ENCODE data around the gene NENF.

DNA sequence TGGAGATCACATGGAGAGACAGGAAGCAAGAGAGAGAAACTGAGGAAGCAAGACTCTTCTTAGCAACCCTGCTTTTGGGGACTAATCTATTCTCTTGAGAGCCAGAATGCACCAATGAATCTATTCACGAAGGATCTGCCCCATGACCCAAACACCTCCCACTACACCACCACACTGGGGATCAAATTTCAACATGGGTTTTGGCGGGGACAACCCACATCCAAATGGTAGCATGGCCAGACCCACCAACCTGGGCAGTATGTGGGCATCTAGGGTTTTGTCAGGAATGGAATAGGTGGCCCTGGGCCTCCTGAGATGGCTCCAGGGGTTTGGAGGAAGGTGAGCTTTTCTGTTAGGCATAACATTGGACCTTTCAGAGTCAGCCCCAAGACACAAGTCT is 33.7 kb downstream of the NENF start:
- TF ChIP-seq, protein P1, sequence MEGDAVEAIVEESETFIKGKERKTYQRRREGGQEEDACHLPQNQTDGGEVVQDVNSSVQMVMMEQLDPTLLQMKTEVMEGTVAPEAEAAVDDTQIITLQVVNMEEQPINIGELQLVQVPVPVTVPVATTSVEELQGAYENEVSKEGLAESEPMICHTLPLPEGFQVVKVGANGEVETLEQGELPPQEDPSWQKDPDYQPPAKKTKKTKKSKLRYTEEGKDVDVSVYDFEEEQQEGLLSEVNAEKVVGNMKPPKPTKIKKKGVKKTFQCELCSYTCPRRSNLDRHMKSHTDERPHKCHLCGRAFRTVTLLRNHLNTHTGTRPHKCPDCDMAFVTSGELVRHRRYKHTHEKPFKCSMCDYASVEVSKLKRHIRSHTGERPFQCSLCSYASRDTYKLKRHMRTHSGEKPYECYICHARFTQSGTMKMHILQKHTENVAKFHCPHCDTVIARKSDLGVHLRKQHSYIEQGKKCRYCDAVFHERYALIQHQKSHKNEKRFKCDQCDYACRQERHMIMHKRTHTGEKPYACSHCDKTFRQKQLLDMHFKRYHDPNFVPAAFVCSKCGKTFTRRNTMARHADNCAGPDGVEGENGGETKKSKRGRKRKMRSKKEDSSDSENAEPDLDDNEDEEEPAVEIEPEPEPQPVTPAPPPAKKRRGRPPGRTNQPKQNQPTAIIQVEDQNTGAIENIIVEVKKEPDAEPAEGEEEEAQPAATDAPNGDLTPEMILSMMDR (IDR thresholded peaks at IDR 0.05) = no peak
- TF ChIP-seq POLR2AphosphoS5 (IDR thresholded peaks at IDR 0.05) = no peak
- no peak for TF ChIP-seq EP300 (IDR thresholded peaks at IDR 0.05)
